HG02763 (cell line): ENCODE results near the gene PPP1R27.

Experiments
- ATAC-seq: cut with Tn5 transposase; IDR thresholded peaks from one replicate; pipeline ENCODE4 v1.9.1; 2021; ENCODE audit warnings: mild to moderate bottlenecking, moderate library complexity; ENCODE audit not compliant: unreplicated experiment

PPP1R27 gene

DNA sequence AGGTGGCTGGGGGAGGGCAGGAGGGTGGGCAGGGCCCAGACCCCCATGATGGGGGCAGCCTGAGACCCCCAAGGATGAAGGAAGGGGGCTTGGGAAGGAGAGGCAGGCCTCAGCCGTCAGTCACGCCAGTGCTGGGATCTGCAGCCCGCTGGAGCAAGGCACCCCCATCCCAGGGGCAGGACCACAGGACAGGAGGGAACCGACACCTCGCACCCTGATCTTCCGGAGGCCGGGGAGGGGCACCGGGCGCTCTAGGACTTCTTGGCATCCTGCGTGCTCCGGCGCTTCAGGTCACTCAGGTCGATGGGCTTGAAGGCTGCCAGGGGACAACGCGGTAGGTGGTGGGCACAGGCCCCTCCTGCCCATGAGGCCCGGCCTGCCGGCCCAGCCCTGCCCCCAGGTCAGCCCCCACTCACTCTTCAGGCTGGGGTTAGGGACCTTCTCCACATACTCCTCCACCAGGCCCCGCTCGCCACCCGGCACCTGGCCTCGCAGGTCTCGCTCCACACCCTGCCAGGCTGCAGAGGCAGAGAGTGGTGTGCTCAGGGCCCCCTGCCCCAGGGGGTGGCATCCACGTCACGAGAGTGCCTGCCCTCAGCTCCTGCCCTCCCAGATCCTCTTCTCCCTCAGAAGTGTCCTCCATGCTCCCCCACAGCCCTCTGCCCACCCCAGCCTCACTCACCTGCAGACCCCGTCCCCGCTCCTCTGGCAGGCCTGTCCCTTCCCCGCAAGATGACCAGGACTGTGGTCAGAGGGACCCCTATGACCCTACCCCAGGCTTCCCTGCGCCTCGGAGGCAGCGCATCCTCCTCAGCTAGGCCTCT, 11.6 kb downstream of the PPP1R27 start:
- ATAC-seq, result no peak

DNA sequence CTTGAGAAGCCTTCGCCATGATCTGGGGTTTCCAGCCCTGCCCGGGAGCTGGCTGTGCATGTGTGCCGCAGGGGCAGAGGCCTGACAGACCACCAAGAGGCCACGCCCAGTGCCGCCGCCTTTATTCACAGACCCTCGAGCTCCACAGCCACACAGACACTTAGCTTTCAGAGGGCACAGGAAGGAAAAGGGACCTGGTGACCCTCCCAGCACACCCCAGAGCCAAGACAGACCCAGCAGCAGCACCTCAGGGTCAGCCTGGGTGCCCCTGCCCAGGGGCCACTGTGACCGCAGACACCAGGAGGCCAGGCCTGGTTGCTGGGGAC, 12.6 kb downstream of the PPP1R27 start:
- no peak for ATAC-seq

DNA sequence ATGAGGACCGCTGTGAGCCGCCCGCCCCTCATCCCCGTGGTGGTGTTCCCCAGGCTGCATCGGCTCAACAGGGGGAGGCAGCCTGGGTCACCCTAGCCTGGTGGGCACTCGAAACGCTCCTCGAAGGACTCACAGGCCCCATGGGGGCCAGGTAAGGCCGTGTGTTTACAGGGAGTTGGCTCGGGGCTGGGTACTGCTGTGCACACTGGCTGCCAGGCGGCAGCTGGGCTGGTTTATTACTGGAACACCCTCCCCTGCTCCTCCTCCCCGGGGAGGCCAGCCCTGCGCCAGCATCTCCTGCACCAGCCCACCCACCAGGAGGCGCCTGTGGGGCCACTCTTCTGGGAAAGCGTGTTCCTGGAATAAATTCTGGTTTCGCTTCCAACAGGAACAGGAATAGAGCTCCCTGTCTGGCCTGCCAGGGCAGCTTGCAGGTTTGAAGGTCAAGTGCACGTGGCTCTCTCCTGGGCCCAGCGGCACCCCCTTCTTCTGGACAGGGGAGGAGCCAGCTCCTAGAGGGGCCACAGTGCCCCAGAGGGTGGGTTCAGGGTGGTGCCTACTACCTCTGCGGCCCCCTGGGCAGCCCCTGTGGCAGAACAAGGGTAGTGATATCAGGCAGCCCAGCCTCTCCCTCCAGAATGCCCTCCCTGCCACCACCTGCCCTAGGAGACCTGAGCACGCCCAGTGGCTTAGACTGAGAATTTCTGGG, 13.1 kb downstream of the PPP1R27 start:
- no peak for ATAC-seq

DNA sequence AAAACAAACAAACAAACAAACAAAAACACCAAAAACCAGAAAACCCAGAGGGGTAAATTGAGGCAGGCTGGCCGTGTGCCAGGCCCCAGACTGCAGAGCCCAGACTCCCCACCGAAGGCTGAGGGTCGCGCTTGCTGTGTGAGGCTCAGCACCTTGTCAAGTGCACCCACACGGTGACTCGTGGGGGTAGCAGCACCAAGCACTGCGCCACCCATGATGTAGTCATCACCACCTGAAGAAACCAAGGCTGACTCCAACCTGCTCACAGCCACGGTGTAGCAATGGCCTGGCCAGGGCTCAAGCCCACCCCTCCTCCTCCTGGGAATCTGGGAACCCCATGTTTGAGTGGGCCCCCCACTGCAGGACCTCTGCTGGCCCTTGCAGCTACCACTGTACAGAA, 13.7 kb downstream of the PPP1R27 start:
- ATAC-seq, result no peak

DNA sequence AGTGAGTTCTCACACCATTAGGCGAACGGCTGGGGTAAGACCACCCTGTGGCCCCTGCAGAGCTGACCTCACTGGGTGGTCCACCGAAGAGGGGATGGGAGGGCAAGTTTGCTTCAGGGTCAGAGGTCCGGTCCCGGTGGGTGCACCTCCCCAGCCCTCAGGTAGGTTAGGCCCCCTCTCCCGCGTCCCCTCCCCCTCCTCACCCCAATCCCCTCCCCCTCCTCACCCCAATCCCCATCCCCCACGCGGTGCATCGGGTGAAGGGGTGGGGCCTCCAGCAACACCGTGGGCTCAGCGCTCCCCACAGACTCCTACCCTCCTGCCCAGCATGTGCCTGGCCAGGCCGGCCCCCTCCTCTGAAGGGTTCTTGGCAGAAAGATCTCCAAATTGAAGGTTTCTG, 15.1 kb downstream of the PPP1R27 start:
- no peak for ATAC-seq

DNA sequence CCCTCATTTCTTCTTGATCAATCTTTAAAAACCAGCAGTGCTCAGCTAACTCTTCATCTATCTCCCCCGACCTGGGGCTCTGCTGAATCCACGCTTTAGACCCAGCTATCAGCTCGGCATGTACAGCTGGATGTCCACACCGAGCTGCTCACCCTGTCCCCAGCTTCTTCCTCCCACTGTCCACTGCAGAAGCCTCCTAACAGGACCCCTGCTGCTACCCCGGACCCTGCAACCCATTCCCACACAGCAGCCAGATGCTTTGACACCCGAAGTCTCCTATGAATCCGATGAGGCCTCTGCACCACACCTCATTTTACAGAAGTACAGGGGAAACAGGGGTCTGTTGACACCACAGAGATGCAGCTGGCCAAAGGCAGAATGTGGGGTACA, 17.1 kb downstream of the PPP1R27 start:
- ATAC-seq, result no peak

DNA sequence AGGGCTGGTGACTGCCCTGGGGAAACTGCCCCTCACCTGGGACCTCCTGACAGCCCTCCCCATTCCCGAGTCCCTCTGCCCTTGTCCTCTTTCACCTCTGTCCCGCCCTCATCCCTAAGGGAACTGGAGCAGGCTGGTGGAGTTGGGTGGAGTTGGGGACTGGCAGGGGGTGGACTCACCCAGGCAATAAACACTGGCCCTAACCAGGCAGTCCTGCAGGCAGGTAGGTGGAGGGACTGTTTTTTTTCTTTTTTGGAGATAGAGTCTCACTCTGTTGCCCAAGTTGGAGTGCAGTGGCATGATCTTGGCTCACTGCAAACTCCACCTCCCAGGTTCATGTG, 19.2 kb downstream of the PPP1R27 start:
- no peak for ATAC-seq

DNA sequence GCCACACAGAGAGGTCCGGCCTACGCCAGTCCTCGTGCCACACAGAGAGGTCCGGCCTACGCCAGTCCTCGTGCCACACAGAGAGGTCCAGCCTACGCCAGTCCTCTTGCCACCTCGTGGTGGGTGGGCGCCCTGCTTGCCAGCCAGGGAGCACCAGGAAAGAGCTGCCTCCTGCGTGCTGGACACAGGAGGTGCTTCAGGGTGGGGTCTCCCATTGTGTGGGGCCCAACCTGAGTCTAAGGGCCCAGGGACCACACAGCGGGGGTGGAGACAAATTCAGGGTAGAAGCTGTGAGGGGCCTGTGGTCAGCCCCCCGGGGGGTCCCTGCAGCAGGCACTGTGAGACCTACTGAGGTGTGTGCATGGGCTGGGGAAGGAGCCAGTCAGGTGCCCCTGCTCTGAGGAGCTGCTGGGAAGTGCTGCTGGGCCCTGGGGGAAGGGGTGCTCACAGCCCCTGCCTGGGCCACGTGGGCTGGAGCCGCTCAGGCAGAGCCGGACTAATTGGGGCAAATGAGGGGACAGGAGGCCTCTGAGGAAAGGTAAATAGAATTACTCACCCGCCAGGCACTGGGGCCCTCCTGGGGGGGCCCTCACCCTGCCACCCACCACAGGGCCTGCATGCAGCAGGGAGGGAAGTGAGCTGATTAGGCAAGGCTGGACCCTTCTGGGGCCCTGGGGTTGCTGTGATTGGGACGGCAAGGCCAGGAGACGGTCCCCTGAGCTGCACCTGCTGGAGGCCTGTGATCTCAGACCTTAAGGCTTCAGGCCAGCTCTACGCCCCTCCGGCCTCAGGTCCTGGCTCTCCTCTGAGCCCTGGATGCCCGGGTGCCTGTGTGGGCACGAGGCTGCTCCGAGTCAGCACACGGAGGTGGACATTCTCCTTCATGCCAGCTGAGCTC, 19.9 kb downstream of the PPP1R27 start:
- no peak for ATAC-seq

DNA sequence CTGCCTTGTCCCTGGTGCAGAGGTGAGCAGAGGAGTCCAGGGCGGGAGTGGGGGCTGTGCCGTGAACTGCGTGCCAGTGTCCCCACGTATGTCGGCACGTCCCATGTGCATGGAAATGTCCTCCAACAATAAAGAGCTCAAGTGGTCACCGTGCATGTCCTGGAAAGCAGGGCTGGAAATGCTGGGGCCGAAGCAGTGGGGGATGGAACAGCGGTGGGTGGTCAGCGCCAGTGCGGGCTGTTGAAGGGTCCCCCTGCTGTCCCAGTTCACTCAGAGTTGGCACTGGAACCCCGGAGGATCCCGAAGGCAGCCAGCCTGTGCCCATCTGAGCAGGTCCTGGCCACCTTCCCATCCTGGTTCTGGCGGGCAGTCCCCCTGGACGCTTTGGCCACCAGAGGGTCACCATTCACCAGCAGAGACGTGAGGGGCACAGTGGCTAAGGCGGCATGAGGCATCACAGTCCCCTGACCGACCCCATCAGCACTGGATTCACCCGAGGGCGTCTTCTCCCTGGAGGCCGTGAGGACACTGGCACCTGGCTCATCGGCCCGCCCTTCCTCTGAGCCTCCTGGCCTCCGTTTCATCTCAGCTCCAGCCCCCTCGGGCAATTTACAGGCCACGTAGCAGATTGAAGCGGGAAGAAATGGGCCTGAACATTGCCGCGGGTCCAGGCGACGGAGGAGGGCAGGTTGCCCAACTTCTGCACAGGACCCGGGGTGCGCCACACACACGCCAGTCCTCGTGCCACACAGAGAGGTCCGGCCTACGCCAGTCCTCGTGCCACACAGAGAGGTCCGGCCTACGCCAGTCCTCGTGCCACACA, 20.8 kb downstream of the PPP1R27 start:
- ATAC-seq, result no peak

DNA sequence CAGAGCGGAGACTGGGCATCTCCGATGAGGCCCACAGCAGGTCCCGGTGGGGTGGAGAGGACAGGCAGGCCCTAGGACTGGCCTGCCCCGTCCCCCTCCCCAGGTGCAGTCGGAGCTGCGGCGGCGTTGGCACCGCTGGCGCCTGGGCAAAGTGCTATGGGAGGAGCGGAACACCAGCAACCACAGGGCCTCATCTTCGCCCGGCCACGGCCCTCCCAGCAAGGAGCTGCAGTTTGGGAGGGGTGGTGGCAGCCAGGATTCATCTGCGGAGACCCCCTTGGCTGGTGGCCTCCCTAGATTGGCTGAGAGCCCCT, 21.5 kb downstream of the PPP1R27 start:
- no peak for ATAC-seq

DNA sequence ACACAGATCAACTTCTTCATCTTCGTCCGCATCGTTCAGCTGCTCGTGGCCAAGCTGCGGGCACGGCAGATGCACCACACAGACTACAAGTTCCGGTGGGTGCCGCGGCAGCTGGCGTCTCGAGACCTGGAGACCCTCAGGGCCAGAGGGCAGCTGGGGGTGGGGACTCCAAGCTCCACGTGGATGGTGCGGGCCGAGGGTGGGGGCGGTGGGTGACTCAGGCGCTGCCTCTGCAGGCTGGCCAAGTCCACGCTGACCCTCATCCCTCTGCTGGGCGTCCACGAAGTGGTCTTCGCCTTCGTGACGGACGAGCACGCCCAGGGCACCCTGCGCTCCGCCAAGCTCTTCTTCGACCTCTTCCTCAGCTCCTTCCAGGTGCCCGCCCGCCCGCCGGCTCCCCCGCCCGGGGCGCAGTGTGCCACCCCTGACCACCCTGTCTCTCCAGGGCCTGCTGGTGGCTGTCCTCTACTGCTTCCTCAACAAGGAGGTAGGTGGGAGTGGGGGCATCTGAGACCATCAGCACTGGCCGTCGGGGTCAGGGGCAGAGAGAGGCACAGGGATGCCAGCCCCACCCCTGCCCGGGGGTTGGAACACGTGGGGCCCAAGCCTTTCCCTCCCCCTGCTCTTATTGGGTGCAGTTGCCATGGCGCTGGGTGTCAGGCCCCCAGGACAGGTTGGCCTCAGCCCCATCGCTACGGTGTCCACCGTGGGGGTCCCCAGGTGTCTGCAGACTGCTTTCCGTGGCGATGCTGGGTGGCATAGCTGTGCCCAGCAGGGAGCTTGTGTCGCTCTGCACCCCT, 22.1 kb downstream of the PPP1R27 start:
- ATAC-seq, result no peak

DNA sequence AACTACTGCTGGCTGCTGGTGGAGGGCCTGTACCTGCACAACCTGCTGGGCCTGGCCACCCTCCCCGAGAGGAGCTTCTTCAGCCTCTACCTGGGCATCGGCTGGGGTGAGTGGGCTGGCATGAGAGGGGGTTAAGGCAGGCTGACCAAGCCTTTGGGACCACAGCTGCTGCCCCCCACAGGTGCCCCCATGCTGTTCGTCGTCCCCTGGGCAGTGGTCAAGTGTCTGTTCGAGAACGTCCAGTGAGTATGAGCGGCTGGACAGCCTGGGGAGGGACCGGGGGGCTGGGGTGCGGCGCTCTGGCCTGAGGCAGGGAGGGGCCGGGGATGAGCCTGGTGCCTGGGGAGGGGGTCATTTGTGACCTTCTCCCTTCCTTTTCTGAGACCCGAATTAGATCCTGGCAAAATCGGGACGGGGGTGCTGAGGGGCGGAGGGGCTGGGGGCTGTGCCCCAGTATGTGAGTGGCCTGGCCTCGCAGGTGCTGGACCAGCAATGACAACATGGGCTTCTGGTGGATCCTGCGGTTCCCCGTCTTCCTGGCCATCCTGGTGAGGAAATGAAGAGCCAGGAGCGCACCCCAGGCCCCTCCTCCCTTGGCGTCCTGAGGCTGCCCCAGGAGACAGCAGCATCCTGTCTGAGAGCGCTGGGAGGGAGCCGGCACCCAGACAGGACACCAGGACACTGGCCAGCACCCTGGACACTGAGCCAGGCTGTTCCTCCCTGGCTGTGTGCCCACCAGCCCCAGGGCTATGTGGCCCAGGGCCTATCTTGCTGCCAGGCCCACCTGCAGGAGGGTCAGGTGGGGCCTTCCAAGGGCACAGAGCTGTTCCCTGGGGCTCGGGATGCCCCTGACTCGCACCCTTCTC, 22.9 kb downstream of the PPP1R27 start:
- ATAC-seq, result no peak

DNA sequence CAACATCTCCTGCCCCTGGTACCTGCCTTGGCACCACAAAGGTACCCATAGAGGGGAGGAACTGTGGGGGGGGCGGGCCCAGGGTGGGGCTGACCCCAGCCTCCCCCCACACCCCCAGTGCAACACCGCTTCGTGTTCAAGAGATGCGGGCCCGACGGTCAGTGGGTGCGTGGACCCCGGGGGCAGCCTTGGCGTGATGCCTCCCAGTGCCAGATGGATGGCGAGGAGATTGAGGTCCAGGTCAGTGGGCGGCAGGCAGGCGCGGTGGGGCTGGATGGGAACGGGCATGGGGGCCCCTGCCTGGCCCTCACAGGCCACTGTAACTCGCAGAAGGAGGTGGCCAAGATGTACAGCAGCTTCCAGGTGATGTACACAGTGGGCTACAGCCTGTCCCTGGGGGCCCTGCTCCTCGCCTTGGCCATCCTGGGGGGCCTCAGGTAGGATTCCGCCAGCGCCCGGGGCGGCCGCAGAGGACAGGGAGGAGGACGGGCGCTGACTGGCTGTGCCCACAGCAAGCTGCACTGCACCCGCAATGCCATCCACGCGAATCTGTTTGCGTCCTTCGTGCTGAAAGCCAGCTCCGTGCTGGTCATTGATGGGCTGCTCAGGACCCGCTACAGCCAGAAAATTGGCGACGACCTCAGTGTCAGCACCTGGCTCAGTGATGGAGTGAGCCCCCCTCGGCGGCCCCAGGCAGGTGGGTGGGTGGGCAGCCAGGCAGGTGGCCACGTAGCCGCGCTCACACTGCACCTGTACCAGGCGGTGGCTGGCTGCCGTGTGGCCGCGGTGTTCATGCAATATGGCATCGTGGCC, 23.8 kb downstream of the PPP1R27 start:
- ATAC-seq, result no peak

DNA sequence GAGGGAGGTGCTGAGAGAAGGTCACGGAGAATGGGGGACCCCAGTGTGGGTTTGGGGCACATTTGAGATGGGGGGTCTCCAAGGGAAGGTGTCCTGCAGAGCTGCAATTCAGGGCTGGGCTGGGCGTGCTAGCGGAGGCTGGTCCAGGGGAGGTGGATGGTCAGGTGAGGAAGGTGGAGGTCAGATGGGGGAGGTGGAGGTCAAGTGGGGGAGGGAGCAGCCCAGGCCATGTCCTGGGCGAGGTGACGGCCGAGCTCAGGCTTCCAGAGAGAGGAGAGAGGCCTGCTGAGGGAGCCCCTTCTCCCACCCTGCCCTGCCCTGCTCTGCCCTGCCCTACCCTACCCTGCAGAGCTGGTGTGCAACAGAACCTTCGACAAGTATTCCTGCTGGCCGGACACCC, 24.4 kb downstream of the PPP1R27 start:
- ATAC-seq, result no peak

DNA sequence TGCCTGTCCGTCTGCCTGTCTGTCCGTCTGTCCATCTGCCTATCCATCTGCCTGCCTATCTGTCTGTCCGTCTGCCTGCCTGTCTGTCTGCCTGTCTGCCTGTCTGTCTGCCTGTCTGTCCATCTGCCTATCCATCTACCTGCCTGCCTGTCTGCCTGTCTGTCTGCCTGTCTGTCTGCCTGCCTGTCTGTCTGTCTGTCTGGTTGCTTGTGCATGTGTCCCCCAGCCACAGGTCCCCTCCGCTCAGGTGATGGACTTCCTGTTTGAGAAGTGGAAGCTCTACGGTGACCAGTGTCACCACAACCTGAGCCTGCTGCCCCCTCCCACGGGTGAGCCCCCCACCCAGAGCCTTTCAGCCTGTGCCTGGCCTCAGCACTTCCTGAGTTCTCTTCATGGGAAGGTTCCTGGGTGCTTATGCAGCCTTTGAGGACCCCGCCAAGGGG, 25.3 kb downstream of the PPP1R27 start:
- ATAC-seq, result no peak

DNA sequence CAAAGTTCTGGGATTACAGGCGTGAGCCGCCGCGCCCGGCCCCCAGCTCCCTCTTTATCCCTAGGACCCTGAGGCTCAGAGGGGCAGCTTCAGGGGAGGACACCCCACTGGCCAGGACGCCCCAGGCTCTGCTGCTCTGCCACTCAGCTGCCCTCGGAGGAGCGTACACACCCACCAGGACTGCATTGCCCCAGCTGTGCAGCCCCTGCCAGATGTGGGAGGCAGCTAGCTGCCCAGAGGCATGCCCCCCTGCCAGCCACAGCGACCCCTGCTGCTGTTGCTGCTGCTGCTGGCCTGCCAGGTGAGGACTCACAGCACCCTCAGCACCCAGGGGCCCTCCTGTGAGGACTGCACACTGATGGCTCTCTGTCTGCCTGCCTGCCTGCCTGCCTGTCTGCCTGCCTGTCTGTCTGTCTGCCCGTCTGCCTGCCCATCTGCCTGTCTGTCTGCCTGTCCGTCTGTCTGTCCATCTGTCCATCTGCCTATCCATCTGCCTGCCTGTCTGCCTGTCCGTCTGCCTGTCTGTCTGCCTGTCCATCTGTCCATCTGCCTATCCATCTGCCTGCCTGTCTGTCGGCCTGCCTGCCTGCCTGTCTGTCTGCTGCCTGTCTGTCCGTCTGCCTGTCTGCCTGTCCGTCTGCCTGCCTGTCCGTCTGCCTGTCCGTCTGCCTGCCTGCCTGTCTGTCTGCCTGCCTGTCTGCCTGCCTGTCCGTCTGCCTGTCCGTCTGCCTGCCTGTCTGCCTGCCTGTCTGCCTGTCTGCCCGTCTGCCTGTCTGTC, 25.9 kb downstream of the PPP1R27 start:
- no peak for ATAC-seq

DNA sequence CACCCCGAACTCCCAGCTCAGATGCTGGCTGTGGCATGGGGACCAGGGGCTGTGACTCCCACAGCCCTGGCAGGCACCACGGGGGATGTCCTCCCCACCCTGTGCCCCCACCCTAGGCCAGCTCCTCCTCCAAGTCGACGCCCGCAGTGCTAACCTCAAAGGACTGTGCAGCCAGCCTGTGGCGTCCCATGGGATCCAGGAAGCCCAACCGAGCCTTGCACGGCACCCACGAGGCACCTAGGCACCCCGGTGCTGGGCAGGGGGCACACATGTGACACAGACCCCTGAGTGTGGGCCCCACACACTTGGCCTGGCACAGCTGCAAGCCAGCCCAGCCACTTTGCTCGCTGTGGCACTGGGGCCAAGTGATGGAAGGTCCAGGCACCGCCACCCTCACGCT, 27.0 kb downstream of the PPP1R27 start:
- no peak for ATAC-seq
